MM.1S (cell line): ENCODE measurements around the gene C9.

Experiments used
- DNase-seq: peaks from one replicate; pipeline ENCODE4 v3.0.0-alpha.2; 2015
- H2AFZ ChIP-seq: fragments of 300-600 bp; sonication (generic); 2 replicates; pipeline ENCODE4 v1.6.0; 2016; ENCODE audit warnings: antibody characterized with exemption, low read length
- H3F3A ChIP-seq: fragments of 300-600 bp; sonication (generic); 2 replicates; pipeline ENCODE4 v1.6.1; 2016; ENCODE audit warnings: mild to moderate bottlenecking, antibody characterized with exemption, low read length, moderate library complexity, mixed read lengths; ENCODE audit not compliant: insufficient read depth
- H3K27ac ChIP-seq: fragments of 300-600 bp; sonication (generic); 2 replicates; pipeline ENCODE4 v1.5.1; 2016; ENCODE audit warnings: mild to moderate bottlenecking, low read length
- H3K27me3 ChIP-seq: fragments of 300-600 bp; sonication (generic); replicated peaks from 2 replicates; pipeline ENCODE4 v1.6.0; 2016; ENCODE audit warnings: low read length; ENCODE audit not compliant: insufficient read depth
- H3K36me3 ChIP-seq: fragments of 300-600 bp; sonication (generic); replicated peaks from 2 replicates; pipeline ENCODE4 v1.6.1; 2016; ENCODE audit warnings: mild to moderate bottlenecking, low read length, mixed read lengths; ENCODE audit not compliant: insufficient read depth
- H3K4me1 ChIP-seq: fragments of 300-600 bp; sonication (generic); 2 replicates; pipeline ENCODE4 v1.6.1; 2016; ENCODE audit warnings: low read length, mixed read lengths
- H3K4me2 ChIP-seq: fragments of 300-600 bp; sonication (generic); 2 replicates; pipeline ENCODE4 v1.6.0; 2016; ENCODE audit warnings: low read depth, low read length
- H3K4me3 ChIP-seq: fragments of 300-600 bp; sonication (generic); 2 replicates; pipeline ENCODE4 v1.5.1; 2016; ENCODE audit warnings: low read length, mixed read lengths
- H3K79me2 ChIP-seq: fragments of 300-600 bp; sonication (generic); 2 replicates; pipeline ENCODE4 v1.6.1; 2016; ENCODE audit warnings: mixed run types, low read length, mixed read lengths
- H3K9ac ChIP-seq: fragments of 300-600 bp; sonication (generic); 2 replicates; pipeline ENCODE4 v1.6.1; 2016; ENCODE audit warnings: low read length, mixed read lengths
- H3K9me2 ChIP-seq: fragments of 300-600 bp; sonication (generic); replicated peaks from 2 replicates; pipeline ENCODE4 v1.6.1; 2016; ENCODE audit warnings: mild to moderate bottlenecking, low read length, mixed read lengths; ENCODE audit not compliant: insufficient read depth
- H3K9me3 ChIP-seq: fragments of 300-600 bp; sonication (generic); replicated peaks from 2 replicates; pipeline ENCODE4 v1.6.1; 2016; ENCODE audit warnings: mild to moderate bottlenecking, low read length, mixed read lengths; ENCODE audit not compliant: insufficient read depth
- H4K20me1 ChIP-seq: fragments of 300-600 bp; sonication (generic); 2 replicates; pipeline ENCODE4 v1.6.1; 2016; ENCODE audit warnings: mild to moderate bottlenecking, low read length, moderate library complexity, mixed read lengths; ENCODE audit not compliant: insufficient read depth
- CTCF ChIP-seq: fragments of 300-600 bp; sonication (generic); IDR thresholded peaks from 2 replicates; pipeline ENCODE4 v1.5.1; 2016; ENCODE audit warnings: antibody characterized with exemption, low read length, mixed read lengths
- EZH2 ChIP-seq: fragments of 300-600 bp; sonication (generic); optimal IDR thresholded peaks from 2 replicates; pipeline ENCODE3; 2017; ENCODE audit warnings: low read depth, mild to moderate bottlenecking, antibody characterized with exemption, low read length, mixed read lengths
- EZH2phosphoT487 ChIP-seq: fragments of 300-600 bp; sonication (generic); IDR thresholded peaks from 2 replicates; pipeline ENCODE4 v1.6.1; 2018; ENCODE audit warnings: antibody characterized with exemption, low read length

C9 gene

GRCh38 chr5:39260095-39260494, 104.2 kb downstream of the C9 start:
- Histone ChIP-seq H3F3A (peaks cover 4% of the 10 kb centered on the region; the same call in 1 of the 2 replicates), H3K4me3 (no peak overlapping the region), H3K27me3 (no peaks in the 10 kb centered on the region), H3K9me3 (no peaks in the 10 kb centered on the region), H4K20me1 (no peaks in the 10 kb centered on the region), H3K36me3 (no peaks in the 10 kb centered on the region), H3K27ac (no peak overlapping the region), H3K9me2 (no peaks in the 10 kb centered on the region), H3K4me1 (peaks cover 14% of the 10 kb centered on the region), H3K9ac (no peak overlapping the region), H3K4me2 (no peak overlapping the region), H2AFZ (no peak overlapping the region), H3K79me2 (no peaks in the 10 kb centered on the region)
- no peak for DNase-seq
- TF ChIP-seq EZH2 (no peak), CTCF (no peak), EZH2phosphoT487 (no peak)

- Histone ChIP-seq H4K20me1 (no peaks in the 10 kb centered on the region), H3K9me2 (no peaks in the 10 kb centered on the region), H3K27me3 (no peaks in the 10 kb centered on the region), H3K79me2 (no peaks in the 10 kb centered on the region), H3F3A (no peaks in the 10 kb centered on the region), H3K36me3 (no peaks in the 10 kb centered on the region), H3K9ac (no peak overlapping the region), H3K9me3 (no peaks in the 10 kb centered on the region), H3K4me3 (no peak overlapping the region), H2AFZ (no peak overlapping the region), H3K4me1 (no peaks in the 10 kb centered on the region), H3K4me2 (no peak overlapping the region), H3K27ac (no peak overlapping the region)
- no peak for TF ChIP-seq EZH2
- TF ChIP-seq CTCF, result no peak
- no peak for TF ChIP-seq EZH2phosphoT487
- no peak for DNase-seq
Measured at GRCh38 chr5:39257554-39257953, 106.7 kb downstream of the C9 start.

GRCh38 chr5:39256477-39257235, 107.6 kb downstream of the C9 start:
- H3K27me3 ChIP-seq, result no peaks in the 10 kb centered on the region
- DNase-seq, result no peak

More at GRCh38 chr5:39256477-39257235, 107.6 kb downstream of the C9 start:
- no peak overlapping the region for H2AFZ ChIP-seq
- H3K4me1 ChIP-seq, result no peaks in the 10 kb centered on the region
- H3K4me3 ChIP-seq, result no peak overlapping the region
- H3K27ac ChIP-seq, result no peak overlapping the region
- no peaks in the 10 kb centered on the region for H3K36me3 ChIP-seq
- no peaks in the 10 kb centered on the region for H3K79me2 ChIP-seq
- H3F3A ChIP-seq, result no peaks in the 10 kb centered on the region
- H3K9me3 ChIP-seq, result no peaks in the 10 kb centered on the region
- no peaks in the 10 kb centered on the region for H4K20me1 ChIP-seq
- no peaks in the 10 kb centered on the region for H3K9me2 ChIP-seq
- TF ChIP-seq EZH2phosphoT487, result no peak
- no peak for TF ChIP-seq EZH2
- no peak for TF ChIP-seq CTCF
- no peak overlapping the region for H3K4me2 ChIP-seq
- H3K9ac ChIP-seq, result no peak overlapping the region
